Measurements from ENCODE around the gene MET. TPM values are rescaled to one million over a fixed set of nuclear protein-coding genes. Genes with fewer than 3 reads are reported as not detected.

Gene MET
- total and polyA plus RNA-seq, 2 of the 8 experiments (the other 6 are each of a cell fraction or from before 2014, with no cell fraction given) = 3.5 to 12.9 TPM

GRCh38 chr7:116788572-116789197 is 116.7 kb downstream of the MET start:
- Histone ChIP-seq H4K8ac (ENCODE audit: extremely low read depth, insufficient read depth, low read length) (no peak overlapping the region), H3K9ac (replicated peaks in 1 of 4; ENCODE audit: extremely low read depth in 1 of 4, low read depth in 3 of 4, low read length in 3 of 4) (no peak overlapping the region), H4K91ac (replicated peaks; ENCODE audit: insufficient read length, low read length) (no peak overlapping the region), H3K27me3 (replicated peaks in 1 of 4; ENCODE audit: control insufficient read depth in 3 of 4, extremely low read depth in 1 of 4, insufficient read depth in 3 of 4, low read length in 3 of 4) (no peaks in the 10 kb centered on the region), H3K23me2 (ENCODE audit: low read depth, low read length) (no peaks in the 10 kb centered on the region; the same call in 1 of the 2 replicates), H3K14ac (ENCODE audit: insufficient read length) (no peak overlapping the region), H2BK12ac (ENCODE audit: low read depth, low read length) (no peak overlapping the region), H3K9me3 (ENCODE audit: insufficient read depth in 2 of 2, low read depth in 1 of 2, low read length in 1 of 2) (no peaks in the 10 kb centered on the region), H2BK15ac (ENCODE audit: low read length) (no peak overlapping the region), H4K5ac (ENCODE audit: insufficient read length, low read depth, low read length) (no peak overlapping the region), H3K18ac (ENCODE audit: extremely low read depth, low read length) (no peak overlapping the region), H3K27ac (ENCODE audit: low read depth, low read length) (no peak overlapping the region), H2BK5ac (ENCODE audit: low read depth, low read length) (no peak overlapping the region), H2BK20ac (ENCODE audit: low read length) (no peak overlapping the region), H3K36me3 (ENCODE audit: control insufficient read depth in 2 of 4, insufficient read depth in 4 of 4, low read length in 3 of 4) (no peaks in the 10 kb centered on the region), H3K4me3 (ENCODE audit: extremely low read depth in 1 of 4, insufficient read depth in 2 of 4, low read depth in 3 of 4, low read length in 4 of 4) (no peak overlapping the region), H3K4ac (replicated peaks; ENCODE audit: insufficient read length, low read depth, low read length) (no peak overlapping the region), H3K79me2 (ENCODE audit: control insufficient read depth in 1 of 2, insufficient read depth in 2 of 2, low read length in 2 of 2) (no peaks in the 10 kb centered on the region), H3K79me1 (ENCODE audit: low read depth, low read length) (no peaks in the 10 kb centered on the region), H2AFZ (ENCODE audit: low read length) (no peak overlapping the region), H4K20me1 (replicated peaks in 1 of 2; ENCODE audit: control insufficient read depth in 1 of 2, insufficient read depth in 2 of 2, low read length in 2 of 2) (no peaks in the 10 kb centered on the region), H3K56ac (replicated peaks; ENCODE audit: insufficient read length, low read depth, low read length) (no peak overlapping the region), H2BK120ac (replicated peaks; ENCODE audit: low read depth, low read length) (no peak overlapping the region), H3K4me1 (replicated peaks in 1 of 4; ENCODE audit: control insufficient read depth in 3 of 4, insufficient read depth in 4 of 4, low read length in 3 of 4) (peaks cover 0 to 2% (median 0%) of the 10 kb centered on the region in 4 experiments; a peak in 2 of 7 replicates), H3K4me2 (ENCODE audit: insufficient read depth in 1 of 2, low read depth in 2 of 2, low read length in 2 of 2) (no peak overlapping the region), H2AK5ac (ENCODE audit: low read depth, low read length) (no peak overlapping the region), H3K23ac (ENCODE audit: insufficient read length) (no peak overlapping the region)
- FAIRE-seq = no peak
- WGBS, 2 experiments (ENCODE audit: extremely low coverage in 1 of 2, insufficient coverage in 1 of 2, insufficient read length in 1 of 2, insufficient replicate concordance in 2 of 2, low coverage in 1 of 2, low lambda C conversion rate in 2 of 2, missing lambda C conversion rate in 1 of 2) = 88% methylated on average over 5 of the region's 5 CpGs; no CpG with 5 or more reads in 1 of the 2 experiments
- no peak for DNase-seq (ENCODE audit: low read depth in 1 of 2, low spot score in 2 of 2)
- ChIA-PET POLR2A (ENCODE audit: partially characterized antibody) (no interaction called here), CTCF (ENCODE audit: partially characterized antibody) (interaction anchor here (1.1 to 2.2 kb wide), 5 partner anchors 9 to 197 kb away, joined by 3 to 9 read pairs (median 4); partner anchors contain the start of gene MET)
- TF ChIP-seq E2F6 (IDR thresholded peaks at IDR 0.05) = no peak
- no peak for TF ChIP-seq CTBP2 (IDR thresholded peaks at IDR 0.05; ENCODE audit: borderline replicate concordance, insufficient read depth, insufficient read length, low read length)
- no peak for TF ChIP-seq GABPA (IDR thresholded peaks at IDR 0.05; ENCODE audit: borderline replicate concordance, insufficient read depth, low read length)
- TF ChIP-seq RBBP5 (IDR thresholded peaks at IDR 0.05; ENCODE audit: borderline replicate concordance, low read depth, low read length) = no peak
- no peak for TF ChIP-seq SP2 (IDR thresholded peaks at IDR 0.05; ENCODE audit: low read length)
- no peak for TF ChIP-seq EZH2 (IDR thresholded peaks at IDR 0.05; ENCODE audit: low read depth, low read length, severe bottlenecking)
- no peak for TF ChIP-seq USF2 (IDR thresholded peaks at IDR 0.05; ENCODE audit: low read length)
- no peak for TF ChIP-seq SIN3A (conservative IDR thresholded peaks at IDR 0.05 in 1 of 2, IDR thresholded peaks at IDR 0.05 in 1 of 2; ENCODE audit: low read depth in 1 of 2, low read length in 2 of 2)
- TF ChIP-seq NRF1 (IDR thresholded peaks at IDR 0.05; ENCODE audit: low read depth, low read length) = no peak
- TF ChIP-seq SP4 (IDR thresholded peaks at IDR 0.05; ENCODE audit: low read length) = no peak
- TF ChIP-seq POU5F1 (IDR thresholded peaks at IDR 0.05; ENCODE audit: low read depth, low read length) = no peak
